H9 (cell line): ENCODE data around the gene RGS8. TPM values are rescaled to one million over a fixed set of nuclear protein-coding genes. Genes with fewer than 3 reads are reported as not detected.

Experiments used
- DNase-seq: peaks from one replicate; pipeline ENCODE4 v3.0.0-alpha.2; 2017
- H2AFZ ChIP-seq: one replicate; pipeline ENCODE4 v1.6.1; 2013; ENCODE audit warnings: mild to moderate bottlenecking, low read length, control low read depth, moderate library complexity
- H2AK5ac ChIP-seq: 2 replicates; pipeline ENCODE4 v1.6.1; 2013; ENCODE audit warnings: low read length, control low read depth, mixed read lengths; ENCODE audit not compliant: insufficient read length
- H2BK120ac ChIP-seq: one replicate; pipeline ENCODE4 v1.6.1; 2013; ENCODE audit warnings: low read depth, mild to moderate bottlenecking, low read length, control low read depth, inconsistent platforms; ENCODE audit not compliant: poor library complexity, severe bottlenecking
- H2BK12ac ChIP-seq: 2 replicates; pipeline ENCODE4 v1.6.1; 2013; ENCODE audit warnings: low read length, control low read depth, mixed read lengths, low read depth; ENCODE audit not compliant: insufficient read length
- H2BK15ac ChIP-seq: 2 replicates; pipeline ENCODE4 v1.6.1; 2013; ENCODE audit warnings: low read depth, low read length, control low read depth
- H2BK20ac ChIP-seq: one replicate; pipeline ENCODE4 v1.6.1; 2013; ENCODE audit warnings: low read depth, mild to moderate bottlenecking, low read length, control low read depth, inconsistent platforms; ENCODE audit not compliant: poor library complexity, severe bottlenecking
- H2BK5ac ChIP-seq: 2 replicates; pipeline ENCODE4 v1.6.1; 2013; ENCODE audit warnings: low read length, control low read depth, mixed read lengths; ENCODE audit not compliant: insufficient read length
- H3K14ac ChIP-seq: 2 replicates; pipeline ENCODE4 v1.6.1; 2013; ENCODE audit warnings: low read length, control low read depth; ENCODE audit not compliant: insufficient read depth
- H3K18ac ChIP-seq: 2 replicates; pipeline ENCODE4 v1.6.1; 2013; ENCODE audit warnings: low read depth, mild to moderate bottlenecking, mixed read lengths, low read length, control low read depth; ENCODE audit not compliant: insufficient read length
- H3K23ac ChIP-seq: 2 replicates; pipeline ENCODE4 v1.6.1; 2013; ENCODE audit warnings: low read length, control low read depth, mixed read lengths, low read depth; ENCODE audit not compliant: insufficient read length
- H3K23me2 ChIP-seq: 2 replicates; pipeline ENCODE4 v1.6.1; 2013; ENCODE audit warnings: low read depth, mild to moderate bottlenecking, mixed read lengths, low read length, control low read depth; ENCODE audit not compliant: insufficient read length, poor library complexity, severe bottlenecking
- H3K27ac ChIP-seq: 2 replicates; pipeline ENCODE4 v1.5.1; 2013; ENCODE audit warnings: low read length, control low read depth, mixed read lengths, low read depth; ENCODE audit not compliant: insufficient read length
- H3K27me3 ChIP-seq: 2 replicates; pipeline ENCODE4 v1.6.1; 2013; ENCODE audit warnings: low read length, control low read depth, inconsistent platforms; ENCODE audit not compliant: insufficient read depth
- H3K4ac ChIP-seq: 2 replicates; pipeline ENCODE4 v1.6.1; 2013; ENCODE audit warnings: low read depth, mild to moderate bottlenecking, control low read depth, inconsistent platforms, low read length, moderate library complexity
- H3K4me1 ChIP-seq: 2 replicates; pipeline ENCODE4 v1.6.1; 2013; ENCODE audit warnings: low read length, control low read depth, inconsistent platforms; ENCODE audit not compliant: insufficient read depth
- H3K4me2 ChIP-seq: 2 replicates; pipeline ENCODE4 v1.6.1; 2013; ENCODE audit warnings: low read length, control low read depth, mixed read lengths; ENCODE audit not compliant: insufficient read length, insufficient read depth
- H3K56ac ChIP-seq: 2 replicates; pipeline ENCODE4 v1.6.1; 2013; ENCODE audit warnings: low read depth, mild to moderate bottlenecking, mixed read lengths, low read length, control low read depth; ENCODE audit not compliant: insufficient read length
- H3K79me1 ChIP-seq: 2 replicates; pipeline ENCODE4 v1.6.1; 2013; ENCODE audit warnings: low read depth, mild to moderate bottlenecking, moderate library complexity, low read length, control low read depth, inconsistent platforms; ENCODE audit not compliant: insufficient read depth, poor library complexity, severe bottlenecking
- H3K79me2 ChIP-seq: 2 replicates; pipeline ENCODE4 v1.6.1; 2013; ENCODE audit warnings: low read length, control low read depth, inconsistent platforms; ENCODE audit not compliant: insufficient read depth
- H3K9ac ChIP-seq: 2 replicates; pipeline ENCODE4 v1.6.1; 2013; ENCODE audit warnings: low read length, control low read depth, mixed read lengths; ENCODE audit not compliant: insufficient read length; ENCODE audit errors: extremely low read depth
- H3K9me3 ChIP-seq: one replicate; pipeline ENCODE4 v1.6.1; 2013; ENCODE audit warnings: low read depth, low read length, inconsistent platforms; ENCODE audit not compliant: control insufficient read depth
- H3T11ph ChIP-seq: one replicate; pipeline ENCODE4 v1.6.1; 2013; ENCODE audit warnings: mild to moderate bottlenecking, low read length, control low read depth, inconsistent platforms
- H4K20me1 ChIP-seq: one replicate; pipeline ENCODE4 v1.6.1; 2013; ENCODE audit not compliant: control insufficient read depth, insufficient read length, insufficient read depth
- H4K5ac ChIP-seq: 2 replicates; pipeline ENCODE4 v1.6.1; 2013; ENCODE audit warnings: low read depth, mild to moderate bottlenecking, mixed read lengths, low read length, control low read depth; ENCODE audit not compliant: insufficient read length
- H4K8ac ChIP-seq: replicated peaks from 2 replicates; pipeline ENCODE4 v1.6.1; 2013; ENCODE audit warnings: low read length, control low read depth, mixed read lengths, low read depth; ENCODE audit not compliant: insufficient read length
- H4K91ac ChIP-seq: 2 replicates; pipeline ENCODE4 v1.6.1; 2013; ENCODE audit warnings: low read depth, mild to moderate bottlenecking, moderate library complexity, mixed read lengths, low read length, control low read depth; ENCODE audit not compliant: insufficient read length
- H3K27ac Mint-ChIP-seq, 3 experiments: 2 replicates in 2 of 3; 3 replicates in 1 of 3; pipeline ENCODE4 v1.8.0; 2020 to 2021; ENCODE audit warnings: mixed read lengths in 3 of 3, mild to moderate bottlenecking in 1 of 3, moderate library complexity in 1 of 3
- H3K27me3 Mint-ChIP-seq: 2 replicates; pipeline ENCODE4 v1.8.0; 2021; ENCODE audit warnings: low read depth, mild to moderate bottlenecking, moderate library complexity, mixed read lengths
- H3K36me3 Mint-ChIP-seq, 3 experiments: 2 replicates in 2 of 3; 3 replicates in 1 of 3; pipeline ENCODE4 v1.8.0; 2020 to 2021; ENCODE audit warnings: low read depth in 3 of 3, mixed read lengths in 3 of 3; ENCODE audit not compliant: insufficient read depth in 1 of 3
- H3K4me1 Mint-ChIP-seq, 2 experiments: 2 replicates each; pipeline ENCODE4 v1.8.0; 2020; ENCODE audit warnings: mixed read lengths in 2 of 2
- H3K4me3 Mint-ChIP-seq, 2 experiments: 2 replicates in 1 of 2; 3 replicates in 1 of 2; pipeline ENCODE4 v1.8.0; 2020 to 2021; ENCODE audit warnings: mild to moderate bottlenecking in 2 of 2, mixed read lengths in 2 of 2, moderate library complexity in 1 of 2
- H3K9me3 Mint-ChIP-seq, 2 experiments: 2 replicates in 1 of 2; 3 replicates in 1 of 2; pipeline ENCODE4 v1.8.0; 2020; ENCODE audit warnings: mild to moderate bottlenecking in 2 of 2, mixed read lengths in 2 of 2, moderate library complexity in 1 of 2
- CTCF ChIP-seq: fragments of 200-600 bp; sonication (generic); conservative IDR thresholded peaks from 3 replicates; pipeline ENCODE4 v1.8.0; 2021; ENCODE audit warnings: antibody characterized with exemption, mild to moderate bottlenecking
- WGBS: extraction: QIAGEN DNeasy Blood & Tissue Kit; methylation state at CpG from one replicate; pipeline ENCODE4 v1.1.7; 2013; ENCODE audit warnings: missing lambda C conversion rate, low lambda C conversion rate, mixed read lengths; ENCODE audit not compliant: insufficient read length; ENCODE audit errors: extremely low coverage; 5-methylcytosine and 5-hydroxymethylcytosine counted together
- total RNA-seq: library from RNA; stranded (reverse); gene quantifications from 2 replicates; pipeline ENCODE4 v1.2.1, GENCODE V29; 2021

The RGS8 gene
- total RNA-seq, 1 experiment from 2014 or later = not detected

GRCh38 chr1:182662121-182662890 lies 22.1 kb downstream of the RGS8 start:
- H4K5ac ChIP-seq = no peak overlapping the region
- no peaks in the 10 kb centered on the region for H3K27me3 ChIP-seq
- Mint-ChIP-seq H3K9me3 (no peaks in the 10 kb centered on the region), H3K4me1 (peaks cover 44 to 55% of the 10 kb centered on the region in 2 experiments), H3K36me3 (no peaks in the 10 kb centered on the region), H3K27me3 (peaks cover 24% of the 10 kb centered on the region), H3K27ac (peak overlapping the region in 2 of 3 experiments; percentile 21 to 87; a peak in 4 of 7 replicates), H3K4me3 (no peak overlapping the region)
- no peaks in the 10 kb centered on the region for H4K20me1 ChIP-seq
- H3K56ac ChIP-seq = no peak overlapping the region
- peaks cover 12% of the 10 kb centered on the region; the same call in 1 of the 2 replicates for H3K4me1 ChIP-seq
- peak overlapping the region; percentile 18 for H3K4me2 ChIP-seq
- no peak overlapping the region for H2BK15ac ChIP-seq
- H2AFZ ChIP-seq = no peak overlapping the region
- H2BK5ac ChIP-seq = no peak overlapping the region
- H3K23ac ChIP-seq = no peak overlapping the region
- no peak overlapping the region for H3K18ac ChIP-seq
- no peak overlapping the region for H2BK120ac ChIP-seq
- H3K79me2 ChIP-seq = no peaks in the 10 kb centered on the region
- TF ChIP-seq CTCF = no peak
- H3K27ac ChIP-seq = no peak overlapping the region
- H4K91ac ChIP-seq = no peak overlapping the region
- H3K14ac ChIP-seq = no peak overlapping the region
- no peak overlapping the region for H3K9ac ChIP-seq
- no peak overlapping the region for H3K4ac ChIP-seq
- H3K9me3 ChIP-seq = no peaks in the 10 kb centered on the region
- no peak overlapping the region for H3T11ph ChIP-seq
- no peak overlapping the region for H2AK5ac ChIP-seq
- peak; percentile 50 for DNase-seq
- H4K8ac ChIP-seq = no peak overlapping the region
- H2BK20ac ChIP-seq = no peak overlapping the region
- peaks cover 4% of the 10 kb centered on the region for H3K23me2 ChIP-seq
- no CpG with 5 or more reads among the region's 7 CpGs for WGBS
- no peak overlapping the region for H2BK12ac ChIP-seq
- H3K79me1 ChIP-seq = no peaks in the 10 kb centered on the region
